Muscle of arm (tissue), 12 donors: ENCODE data around the gene APLN. TPM values are rescaled to one million over a fixed set of nuclear protein-coding genes. Genes with fewer than 3 reads are reported as not detected.

Source experiments
- DNase-seq: peaks from one replicate; pipeline ENCODE4 v3.0.0-alpha.2; 2013
- polyA plus RNA-seq, 12 donors: library from polyadenylated mRNA; unstranded; fragments of 120-200 nt; gene quantifications; one replicate each; pipeline ENCODE4 v1.2.1, GENCODE V29; 2013; ENCODE audit not compliant: insufficient read length in 12 of 12

The APLN gene
- polyA plus RNA-seq, 12 donors, result 7.6 to 21.9 (median 14.2) TPM; not detected in 1

DNA sequence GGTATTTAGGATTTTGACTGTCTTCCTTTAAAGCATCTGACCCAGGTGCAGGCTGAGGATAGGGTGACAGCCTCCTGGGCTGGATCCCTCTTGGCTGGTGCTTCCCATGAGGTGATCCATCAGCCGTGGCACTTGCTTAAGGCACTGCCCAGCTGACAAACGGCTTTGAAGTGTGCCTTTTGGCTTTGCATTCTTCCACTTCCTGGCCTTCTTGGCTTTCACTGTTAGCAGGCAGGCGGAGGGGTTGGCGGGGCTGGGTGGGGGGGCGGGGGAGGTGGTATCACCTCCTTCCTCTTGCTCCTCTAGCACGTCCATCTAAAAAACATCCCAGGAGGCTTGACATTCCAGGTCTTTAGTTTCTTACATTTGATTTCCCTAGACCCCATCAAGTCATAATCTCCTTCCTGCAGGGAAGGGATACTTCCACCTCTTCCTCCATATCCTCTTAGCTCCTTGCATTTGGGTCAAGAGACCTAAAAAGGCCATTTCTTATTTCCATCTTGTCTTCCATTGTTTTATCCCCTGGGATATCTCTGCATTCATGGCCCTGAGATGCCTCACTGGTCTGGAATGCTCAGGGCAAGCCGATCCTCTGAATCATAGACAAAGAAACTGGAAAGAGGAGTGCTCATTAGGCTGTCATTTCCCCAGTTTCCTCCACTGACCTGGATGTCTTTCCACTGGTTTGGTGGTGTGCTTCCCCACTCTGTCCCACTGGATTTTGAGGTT, 11.3 kb upstream of the APLN start:
- DNase-seq, result no peak

DNA sequence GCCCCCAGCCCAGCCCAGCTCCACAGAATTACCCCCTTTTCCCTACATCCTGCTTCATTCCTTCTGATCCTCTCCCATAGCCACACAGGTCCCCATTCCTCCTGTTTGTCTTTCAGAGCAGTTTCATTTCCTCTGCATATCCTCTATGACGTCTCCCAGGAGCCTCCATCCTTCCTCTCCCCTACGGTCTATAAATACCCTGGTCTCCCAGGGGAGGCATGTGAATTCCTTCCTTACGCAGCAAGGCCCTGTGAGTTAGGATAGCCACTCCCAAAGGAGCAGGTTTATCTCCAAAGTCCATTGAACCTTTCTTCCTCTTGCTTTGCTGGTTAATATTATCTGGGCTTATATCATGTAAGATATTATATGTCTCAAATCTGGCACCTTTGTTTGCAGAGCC, 8.4 kb upstream of the APLN start:
- DNase-seq, result no peak

DNA sequence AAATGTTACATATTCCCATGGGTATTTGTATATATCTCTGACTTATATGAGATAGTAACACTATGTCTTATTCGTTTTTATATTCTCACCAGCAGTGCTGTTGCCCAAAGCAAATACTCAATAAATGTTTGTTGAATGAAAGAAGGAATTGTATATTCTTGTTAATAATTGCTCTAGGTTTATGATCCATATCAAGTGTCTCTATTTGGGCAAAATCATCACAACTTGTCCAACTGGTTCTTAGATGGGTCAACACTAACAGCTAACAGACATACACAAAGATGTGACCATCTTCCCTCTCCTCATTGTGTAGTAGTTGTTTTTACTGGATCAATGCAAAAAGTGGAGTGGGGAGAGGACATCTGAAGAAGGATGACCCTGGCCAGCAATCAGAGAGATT, 6.6 kb upstream of the APLN start:
- DNase-seq, result no peak

DNA sequence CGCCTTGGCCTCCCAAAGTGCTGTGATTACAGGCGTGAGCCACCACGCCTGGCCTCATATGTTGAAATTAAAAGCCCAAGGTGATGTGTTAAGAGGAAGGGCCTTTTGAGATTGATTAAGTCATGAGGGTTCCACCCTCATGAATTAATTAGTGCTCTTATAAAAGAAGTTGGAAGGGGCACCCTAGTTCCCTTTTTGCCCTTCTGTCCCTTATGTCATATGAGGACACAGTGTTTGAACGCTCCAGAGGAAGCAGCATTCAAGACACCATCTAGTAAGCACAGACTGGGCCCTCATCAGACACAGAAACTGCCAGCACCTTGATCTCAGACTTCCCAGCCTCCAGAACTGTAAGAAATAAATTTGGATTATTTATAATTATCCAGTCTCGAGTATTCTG, 5.1 kb upstream of the APLN start:
- DNase-seq, result no peak

DNA sequence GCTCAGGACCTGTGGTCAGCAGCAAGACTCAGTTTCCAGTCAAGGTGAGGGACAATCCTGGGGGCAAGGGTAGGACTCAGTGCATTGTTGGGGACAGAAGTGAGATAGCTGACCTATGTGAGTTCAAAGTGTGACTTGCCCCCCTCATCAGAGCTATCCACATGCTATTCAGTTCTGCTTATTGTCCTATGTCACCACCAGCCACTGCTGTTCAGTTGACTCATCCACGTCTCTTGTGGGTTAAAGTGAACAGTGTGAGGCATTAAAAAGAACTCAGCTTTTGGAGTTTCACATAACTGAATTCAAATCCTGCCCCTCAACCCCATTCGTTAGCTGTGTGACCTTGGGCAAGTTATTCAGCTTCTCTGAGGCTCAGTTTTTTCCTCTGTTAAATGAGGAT, 4.4 kb upstream of the APLN start:
- DNase-seq, result no peak

DNA sequence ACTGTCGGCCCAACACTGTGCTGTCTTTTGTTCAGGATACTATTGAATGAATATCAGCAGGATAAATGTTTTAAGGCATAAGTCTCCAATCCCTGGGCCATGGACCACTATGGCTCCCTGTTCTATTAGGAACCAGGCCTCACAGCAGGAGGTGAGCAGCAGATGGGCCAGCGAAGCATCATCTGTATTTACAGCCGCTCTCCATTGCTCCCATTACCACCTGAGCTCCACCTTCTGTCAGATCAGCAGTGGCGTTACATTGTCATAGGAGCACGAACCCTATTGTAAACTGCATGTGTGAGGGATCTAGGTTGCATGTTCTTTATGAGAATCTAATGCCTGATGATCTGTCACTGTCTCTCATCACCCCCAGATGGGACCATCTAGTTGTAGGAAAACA, 3.7 kb upstream of the APLN start:
- no peak for DNase-seq

DNA sequence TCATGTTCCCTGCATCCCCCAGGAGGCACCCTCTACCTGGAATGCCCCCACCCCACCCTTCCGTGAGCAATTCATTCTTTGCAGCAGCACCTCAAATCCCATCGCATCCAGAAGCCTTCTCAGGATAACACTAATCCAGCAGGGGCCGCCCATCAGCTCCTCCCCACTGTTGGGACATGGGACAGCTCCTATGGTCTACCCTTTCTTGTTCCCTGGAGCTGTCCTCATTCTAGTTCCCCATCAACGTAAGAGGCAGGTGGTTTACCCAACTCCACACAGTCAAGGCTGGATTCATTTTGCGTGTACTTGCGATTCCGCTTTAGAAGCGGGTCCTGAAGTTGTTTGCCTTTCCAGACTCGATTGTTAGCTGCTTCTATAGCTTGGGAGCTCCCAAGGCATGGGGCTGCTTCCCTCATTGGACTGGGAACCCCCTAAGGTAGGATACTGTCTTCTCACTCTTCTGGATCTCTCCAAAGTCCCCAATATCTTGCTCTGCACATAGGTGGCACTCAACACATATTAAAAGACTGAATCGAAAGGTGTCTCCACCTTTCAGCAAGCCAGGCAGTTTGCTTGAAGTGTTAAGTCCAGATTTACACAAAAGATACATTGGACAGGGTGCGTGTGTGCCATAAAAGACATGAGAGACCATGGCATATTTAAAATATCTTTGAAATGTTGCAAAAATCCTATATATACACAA, 942 bp upstream of the APLN start:
- DNase-seq, result no peak

DNA sequence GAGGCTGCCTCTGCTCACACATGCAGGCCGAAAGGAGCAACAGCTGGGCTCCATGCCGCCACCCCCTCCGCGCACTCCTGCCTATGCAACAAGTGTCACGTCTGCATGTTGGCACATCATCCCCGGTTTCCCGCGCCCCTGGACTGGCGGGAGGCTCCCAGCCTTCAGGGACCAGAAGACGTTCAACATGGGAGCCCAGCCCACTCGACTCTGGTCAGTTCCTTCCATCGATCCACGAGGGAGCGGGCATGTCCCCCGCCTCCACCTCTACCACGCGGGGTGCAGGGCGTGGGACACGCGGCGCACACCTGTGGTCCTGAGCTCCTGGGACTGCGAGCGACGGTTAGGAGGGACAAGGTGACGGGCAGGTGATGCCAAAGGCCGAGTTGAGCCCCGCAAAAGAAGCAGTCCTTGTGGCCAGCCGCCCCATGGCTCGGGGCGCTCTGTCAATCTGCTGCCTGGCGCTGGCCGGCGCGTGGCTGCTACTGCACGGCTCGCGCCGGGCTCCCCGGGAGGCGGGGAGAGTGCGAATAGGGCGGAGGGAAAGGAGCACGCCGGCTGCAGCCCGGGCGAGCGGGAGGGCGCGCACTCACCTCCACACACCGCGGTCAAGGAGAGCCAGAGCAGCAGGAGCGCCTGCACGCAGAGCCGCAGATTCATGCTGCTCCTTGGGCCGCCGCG, 645 bp downstream of the APLN start:
- DNase-seq, result no peak

DNA sequence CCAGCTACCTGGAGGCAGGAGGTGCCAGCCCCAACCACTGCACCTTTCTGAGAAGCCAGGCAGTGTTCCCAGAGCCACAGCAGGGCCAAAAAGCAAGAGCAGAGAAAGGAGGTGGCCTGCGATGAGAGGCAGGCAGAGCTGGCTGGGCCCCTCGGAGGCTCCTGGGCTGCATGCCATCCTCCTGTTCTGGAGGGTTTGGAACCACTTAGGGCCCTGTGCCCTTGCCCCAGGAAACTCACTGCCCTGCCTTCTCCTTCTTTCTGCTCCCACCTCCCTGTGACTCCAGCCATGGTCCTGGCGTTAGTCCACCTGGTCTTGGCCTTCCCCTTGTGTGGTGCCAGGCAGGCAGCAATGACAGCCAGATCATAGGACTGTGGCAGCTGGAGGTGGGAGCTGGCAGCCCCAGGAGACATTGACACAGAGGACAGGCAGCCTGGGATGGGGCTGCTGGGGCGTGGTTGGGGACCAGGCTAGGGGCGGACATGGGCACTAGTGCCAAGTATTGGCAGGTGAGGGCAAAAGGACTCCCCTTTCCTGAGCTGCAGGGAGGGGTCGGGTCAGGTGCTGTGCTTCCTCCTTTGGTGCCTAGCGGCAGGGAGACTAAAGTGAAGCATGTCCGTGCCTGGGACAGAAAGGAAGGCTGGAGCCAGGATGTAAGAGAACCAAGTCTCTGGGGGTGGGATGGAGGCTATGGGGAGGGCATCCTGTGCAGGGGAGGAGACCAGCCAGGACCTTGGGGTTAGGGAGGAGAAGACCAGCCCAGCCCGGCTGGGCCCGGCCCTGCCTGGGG, 1.4 kb downstream of the APLN start:
- no peak for DNase-seq

DNA sequence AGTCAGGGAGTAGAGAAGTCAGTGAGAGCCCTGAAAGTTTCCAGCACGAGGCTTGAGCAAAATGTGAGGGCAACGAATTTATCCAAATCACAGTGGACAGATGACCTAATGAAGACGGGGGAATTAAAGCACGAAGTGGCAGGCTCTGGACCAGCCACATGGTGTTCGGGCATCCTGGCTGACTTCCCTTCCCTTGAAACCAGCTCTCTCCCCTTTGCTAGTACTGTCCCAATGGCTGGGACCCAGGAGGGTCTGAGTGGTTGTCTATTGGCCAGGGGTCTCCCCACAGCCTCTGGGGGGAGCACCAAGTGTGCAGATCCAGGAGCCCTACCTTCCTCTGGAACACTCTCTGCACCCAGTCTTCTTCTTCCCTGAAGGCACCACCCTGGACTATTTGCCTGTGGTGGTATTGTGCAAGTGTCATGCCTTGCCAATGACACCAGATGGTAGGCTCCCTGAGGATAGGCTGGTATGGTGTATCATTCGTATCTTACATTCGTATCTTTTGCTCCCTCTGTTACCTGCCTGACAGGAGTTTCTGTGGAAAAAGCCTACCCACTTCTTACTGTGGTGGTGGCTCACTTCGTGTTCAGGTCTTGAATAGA, 2.1 kb downstream of the APLN start:
- no peak for DNase-seq

DNA sequence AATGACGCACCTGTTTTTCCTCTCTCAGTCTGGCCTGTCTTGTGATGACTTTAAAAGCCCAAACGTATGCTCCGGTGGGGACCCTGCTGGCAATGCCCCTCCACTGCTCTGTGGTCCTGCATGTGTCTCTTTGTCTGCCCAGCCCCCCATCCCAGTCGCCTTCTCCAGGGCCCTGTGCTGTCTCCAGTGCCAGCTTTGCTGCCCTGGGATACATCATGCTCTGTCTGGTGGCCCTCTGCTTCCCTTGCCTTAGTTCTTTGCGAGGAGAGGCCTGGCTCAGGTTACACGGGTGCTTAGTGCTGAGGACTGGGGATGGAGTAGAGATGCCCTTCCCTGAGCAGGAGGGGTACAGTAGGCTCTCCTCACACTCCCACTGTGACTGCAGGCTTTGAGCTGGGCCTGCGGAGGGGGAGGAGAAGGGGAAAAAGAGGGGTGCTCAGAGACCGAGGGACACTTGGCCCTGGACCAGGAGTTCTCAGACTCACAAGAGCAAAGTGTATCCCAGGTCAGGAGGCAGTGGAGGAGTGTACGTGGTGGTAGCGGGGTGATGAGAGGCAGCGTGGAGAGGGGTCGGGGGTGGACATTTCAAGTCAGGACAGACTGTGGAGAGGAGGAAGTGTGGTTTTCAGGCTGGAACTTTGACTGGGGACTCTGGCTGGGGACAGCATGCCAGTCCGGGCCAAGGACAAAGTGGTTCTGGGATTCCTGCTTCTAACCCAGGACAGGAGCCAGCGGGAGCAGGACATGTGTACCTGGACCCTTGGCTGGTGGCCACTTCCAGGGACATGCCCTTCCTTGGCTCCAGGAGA, 2.8 kb downstream of the APLN start:
- no peak for DNase-seq

DNA sequence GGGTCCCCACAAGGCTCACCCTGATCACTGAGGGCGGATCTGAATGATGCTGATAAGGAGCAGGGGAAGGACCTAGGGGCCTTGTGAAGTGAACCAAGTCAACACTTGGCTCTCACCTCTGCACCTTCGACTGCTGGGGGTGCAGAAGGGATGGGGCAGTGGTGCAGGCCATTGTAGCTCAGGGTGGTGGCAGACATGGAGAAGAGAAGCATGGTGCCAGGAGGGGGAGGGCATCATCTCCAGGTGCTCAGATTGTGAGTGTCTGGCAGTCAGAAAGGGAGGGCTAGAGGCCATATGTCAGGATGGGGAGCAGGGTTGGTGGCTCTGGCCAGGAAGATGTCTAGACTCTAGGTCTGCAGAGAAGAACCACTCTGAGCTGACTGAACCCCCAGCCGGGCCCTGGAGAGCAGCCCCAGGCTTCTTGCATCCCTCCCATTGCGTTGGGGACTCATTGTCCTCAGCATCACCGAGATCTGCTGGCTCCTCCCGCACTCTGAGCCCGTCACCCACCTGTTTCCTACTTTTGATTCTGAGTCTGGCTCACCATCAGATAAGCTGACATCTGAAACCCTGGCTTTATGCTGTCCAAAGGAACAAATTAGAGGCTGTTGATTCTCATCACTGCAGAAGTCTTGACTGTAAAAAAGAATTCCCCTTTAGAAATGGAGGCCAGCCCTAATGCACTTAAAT, 3.8 kb downstream of the APLN start:
- no peak for DNase-seq

DNA sequence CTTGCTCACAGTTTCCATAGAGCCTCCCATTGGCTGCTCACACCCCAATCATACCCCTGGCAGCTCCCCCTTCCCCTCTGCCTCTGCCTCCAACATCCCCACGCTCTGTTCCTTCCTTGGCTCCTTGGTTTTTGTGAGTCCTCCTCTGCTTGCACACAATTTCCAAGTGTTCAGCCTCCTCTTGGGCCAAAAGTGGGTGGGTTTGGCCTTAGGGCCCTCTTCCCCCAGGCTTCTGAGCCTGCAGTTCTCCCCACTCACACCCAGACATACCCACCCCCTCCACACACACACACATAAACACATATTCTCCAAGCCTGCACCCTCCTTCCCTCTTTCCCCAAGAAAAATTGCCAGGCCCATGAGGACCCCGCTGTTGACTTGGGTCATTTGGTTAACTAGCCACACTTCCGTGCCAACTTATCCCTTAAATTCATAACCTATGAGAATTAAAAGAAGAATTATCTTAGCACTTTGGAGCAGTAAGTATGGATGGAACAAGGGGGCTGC, 4.5 kb downstream of the APLN start:
- no peak for DNase-seq

DNA sequence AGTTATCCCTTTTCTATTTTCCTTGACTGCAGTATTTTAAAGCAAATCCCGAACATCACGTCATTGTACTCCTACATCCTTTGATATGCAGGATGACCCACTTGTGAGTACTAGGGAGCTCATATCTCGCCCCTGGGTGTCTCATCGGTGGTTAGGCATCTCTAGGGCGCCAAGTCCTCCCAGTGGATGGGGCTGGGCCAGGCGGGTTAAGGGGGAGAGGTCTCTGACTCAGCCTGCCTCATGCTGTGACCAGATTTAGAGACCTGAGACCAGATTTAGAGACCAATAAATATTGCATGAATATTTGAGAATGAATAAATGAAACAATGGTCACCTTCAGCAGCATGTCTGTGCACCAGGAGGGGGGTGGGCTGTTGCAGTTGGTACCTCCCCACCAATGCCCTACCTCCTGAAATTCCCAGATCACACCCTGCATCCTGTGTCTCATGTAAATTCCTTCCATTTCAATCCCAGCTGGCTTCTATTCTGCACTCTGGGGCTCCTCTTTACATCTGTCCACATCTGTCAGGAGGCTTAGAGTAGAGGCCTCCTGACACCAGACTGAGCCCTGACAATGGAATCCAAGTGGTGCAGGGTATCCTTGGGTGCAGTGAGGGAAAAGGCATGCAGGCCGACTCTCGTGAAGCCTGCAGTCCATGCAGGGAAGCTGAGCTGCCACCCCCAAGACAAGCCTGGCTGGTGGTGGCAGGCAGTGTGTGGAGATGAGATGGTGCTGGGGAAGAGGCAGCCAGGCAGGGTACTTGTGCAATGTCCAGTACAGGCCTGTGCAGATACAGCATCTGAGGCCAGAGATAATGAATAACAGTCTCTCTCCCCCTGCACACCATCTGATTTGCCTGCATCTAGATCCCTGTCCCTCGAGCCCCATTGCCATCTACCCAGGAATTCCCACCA, 5.2 kb downstream of the APLN start:
- DNase-seq, result no peak

DNA sequence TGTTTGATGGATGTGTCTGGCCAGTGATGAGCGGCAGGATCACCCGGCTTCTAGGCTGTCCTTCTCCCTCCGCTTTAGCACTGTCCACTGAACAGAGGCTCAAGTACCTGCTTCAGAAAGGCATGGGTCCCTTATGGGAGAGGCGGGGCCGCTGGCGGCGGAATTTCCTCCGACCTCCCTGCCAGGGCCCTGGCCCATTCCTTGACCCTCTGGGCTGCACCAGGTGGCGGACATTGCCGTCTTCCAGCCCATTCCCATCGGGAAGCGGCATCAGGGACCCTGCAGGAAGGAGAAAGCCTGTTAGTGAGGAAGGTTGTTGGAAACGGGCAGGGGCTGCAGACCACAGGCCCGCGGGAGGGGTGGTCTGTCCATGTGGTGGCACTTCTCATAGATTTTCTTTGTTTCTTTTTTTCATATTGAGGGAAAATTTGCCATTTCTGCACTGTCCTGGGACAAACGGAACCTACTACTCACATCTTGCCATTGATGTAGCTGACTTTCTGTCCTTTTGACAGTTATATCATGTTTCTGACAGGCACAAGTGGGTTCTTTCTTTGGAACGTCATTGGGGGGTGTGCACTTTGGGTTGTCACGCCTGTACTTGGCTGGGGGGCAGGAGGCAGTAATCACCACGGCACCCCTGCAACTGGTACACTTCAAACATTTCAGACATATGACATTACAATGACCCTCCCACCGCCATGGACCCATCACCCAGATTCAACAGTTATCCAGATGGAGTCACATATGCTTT, 6.1 kb downstream of the APLN start:
- DNase-seq, result no peak

DNA sequence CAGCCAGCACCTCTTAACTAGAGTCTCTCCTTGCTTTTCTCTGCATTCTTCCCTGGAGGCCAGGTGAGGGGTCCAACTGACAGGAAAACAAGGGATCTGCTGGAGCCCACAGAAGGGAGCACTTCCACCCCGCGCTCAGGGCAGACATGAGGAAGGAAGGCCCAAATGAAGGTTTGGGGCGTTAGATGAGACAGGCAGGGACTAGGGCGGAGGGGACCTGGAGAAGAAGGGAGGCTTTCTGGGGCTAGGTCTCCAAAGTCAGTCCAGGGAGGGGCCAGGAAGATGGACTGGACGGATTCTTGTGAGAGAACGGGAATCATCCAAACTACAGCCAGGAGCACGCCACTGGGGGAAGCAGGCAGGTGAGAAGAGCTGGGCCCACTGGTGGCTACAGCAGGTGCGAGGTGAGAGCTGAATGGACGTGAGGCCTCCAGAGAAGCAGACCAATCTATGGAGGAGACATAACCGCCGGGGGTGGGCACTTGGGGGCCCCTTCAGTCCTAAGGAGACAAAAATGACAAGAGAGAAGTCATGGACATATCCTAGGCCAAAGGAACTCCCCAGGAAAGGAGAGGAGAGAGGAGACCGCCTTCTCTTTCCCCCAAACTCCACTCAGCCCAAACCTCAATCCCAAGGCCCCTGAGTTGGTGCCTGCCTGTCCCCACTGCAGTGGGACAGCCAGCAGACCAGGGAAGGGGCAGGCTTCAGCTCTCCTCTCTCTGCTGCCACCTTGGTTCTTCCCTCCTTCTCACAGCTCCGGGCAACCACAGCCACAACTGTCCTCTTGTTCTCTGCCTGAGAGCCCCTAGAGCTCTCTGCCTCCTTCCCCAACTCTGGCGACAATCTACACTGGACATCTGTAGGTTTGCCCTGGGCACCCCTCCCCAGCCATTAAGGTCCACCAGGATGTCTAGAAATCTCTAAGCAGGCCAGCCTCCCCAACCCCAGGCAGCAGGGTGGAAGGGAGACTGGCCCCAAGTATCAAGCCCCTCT, 7.0 kb downstream of the APLN start:
- no peak for DNase-seq
